ENCODE data around the gene CHMP4B.

Gene CHMP4B

GRCh38 chr20:33841436-33841799 is 30.3 kb downstream of the CHMP4B start:
- ATAC-seq = no peak
- TF ChIP-seq ZFP3 (CRISPR knock-in tag; IDR thresholded peaks at IDR 0.05) (no peak), BACH2 (CRISPR knock-in tag; IDR thresholded peaks at IDR 0.05; ENCODE audit: borderline replicate concordance) (no peak), TOX (CRISPR knock-in tag; IDR thresholded peaks at IDR 0.05; ENCODE audit: borderline replicate concordance) (no peak), TSHZ2 (CRISPR knock-in tag; IDR thresholded peaks at IDR 0.05) (no peak), ARNTL (CRISPR knock-in tag; IDR thresholded peaks at IDR 0.05; ENCODE audit: borderline replicate concordance, low read depth) (no peak), POU6F1 (CRISPR knock-in tag; IDR thresholded peaks at IDR 0.05; ENCODE audit: borderline replicate concordance, low read depth) (no peak), RARB (CRISPR knock-in tag; IDR thresholded peaks at IDR 0.05) (no peak), GLIS3 (CRISPR knock-in tag; IDR thresholded peaks at IDR 0.05) (no peak), PATZ1 (CRISPR knock-in tag; IDR thresholded peaks at IDR 0.05; ENCODE audit: borderline replicate concordance) (no peak), OSR1 (CRISPR knock-in tag; IDR thresholded peaks at IDR 0.05) (no peak), SNAI2 (CRISPR knock-in tag; IDR thresholded peaks at IDR 0.05) (no peak), ZNF70 (CRISPR knock-in tag; IDR thresholded peaks at IDR 0.05) (no peak), PPARA (CRISPR knock-in tag; IDR thresholded peaks at IDR 0.05; ENCODE audit: borderline replicate concordance) (no peak), CREB5 (CRISPR knock-in tag; IDR thresholded peaks at IDR 0.05; ENCODE audit: low read depth) (no peak), ZFP30 (CRISPR knock-in tag; IDR thresholded peaks at IDR 0.05) (no peak), ZC3H10 (CRISPR knock-in tag; IDR thresholded peaks at IDR 0.05) (no peak), ESRRG (CRISPR knock-in tag; IDR thresholded peaks at IDR 0.05) (no peak)

GRCh38 chr20:33842346-33842745 is 31.2 kb downstream of the CHMP4B start:
- no peak for TF ChIP-seq ZFP3 (CRISPR knock-in tag; IDR thresholded peaks at IDR 0.05)
- TF ChIP-seq ARNTL (CRISPR knock-in tag; IDR thresholded peaks at IDR 0.05; ENCODE audit: borderline replicate concordance, low read depth) = no peak
- TF ChIP-seq POU6F1 (CRISPR knock-in tag; IDR thresholded peaks at IDR 0.05; ENCODE audit: borderline replicate concordance, low read depth) = no peak
- TF ChIP-seq TSHZ2 (CRISPR knock-in tag; IDR thresholded peaks at IDR 0.05) = no peak
- TF ChIP-seq BACH2 (CRISPR knock-in tag; IDR thresholded peaks at IDR 0.05; ENCODE audit: borderline replicate concordance) = no peak
- no peak for TF ChIP-seq GLIS3 (CRISPR knock-in tag; IDR thresholded peaks at IDR 0.05)
- no peak for TF ChIP-seq ZFP30 (CRISPR knock-in tag; IDR thresholded peaks at IDR 0.05)
- no peak for TF ChIP-seq PATZ1 (CRISPR knock-in tag; IDR thresholded peaks at IDR 0.05; ENCODE audit: borderline replicate concordance)
- TF ChIP-seq CREB5 (CRISPR knock-in tag; IDR thresholded peaks at IDR 0.05; ENCODE audit: low read depth) = no peak
- TF ChIP-seq RARB (CRISPR knock-in tag; IDR thresholded peaks at IDR 0.05) = no peak
- TF ChIP-seq ZNF8 (CRISPR knock-in tag; IDR thresholded peaks at IDR 0.05) = no peak
- TF ChIP-seq SNAI2 (CRISPR knock-in tag; IDR thresholded peaks at IDR 0.05) = no peak
- no peak for TF ChIP-seq CSRNP3 (CRISPR knock-in tag; IDR thresholded peaks at IDR 0.05)
- ATAC-seq = no peak
